ENCODE data around the gene CPED1. TPM values are rescaled to one million over a fixed set of nuclear protein-coding genes. Genes with fewer than 3 reads are reported as not detected.
"Not testable (repeated sequence)": the region's sequence is repeated elsewhere in the genome, so short reads cannot be mapped to it uniquely, and the experiment has no call there.

Gene CPED1
- total RNA-seq, 2 donors from 2014 or later = not detected

DNA sequence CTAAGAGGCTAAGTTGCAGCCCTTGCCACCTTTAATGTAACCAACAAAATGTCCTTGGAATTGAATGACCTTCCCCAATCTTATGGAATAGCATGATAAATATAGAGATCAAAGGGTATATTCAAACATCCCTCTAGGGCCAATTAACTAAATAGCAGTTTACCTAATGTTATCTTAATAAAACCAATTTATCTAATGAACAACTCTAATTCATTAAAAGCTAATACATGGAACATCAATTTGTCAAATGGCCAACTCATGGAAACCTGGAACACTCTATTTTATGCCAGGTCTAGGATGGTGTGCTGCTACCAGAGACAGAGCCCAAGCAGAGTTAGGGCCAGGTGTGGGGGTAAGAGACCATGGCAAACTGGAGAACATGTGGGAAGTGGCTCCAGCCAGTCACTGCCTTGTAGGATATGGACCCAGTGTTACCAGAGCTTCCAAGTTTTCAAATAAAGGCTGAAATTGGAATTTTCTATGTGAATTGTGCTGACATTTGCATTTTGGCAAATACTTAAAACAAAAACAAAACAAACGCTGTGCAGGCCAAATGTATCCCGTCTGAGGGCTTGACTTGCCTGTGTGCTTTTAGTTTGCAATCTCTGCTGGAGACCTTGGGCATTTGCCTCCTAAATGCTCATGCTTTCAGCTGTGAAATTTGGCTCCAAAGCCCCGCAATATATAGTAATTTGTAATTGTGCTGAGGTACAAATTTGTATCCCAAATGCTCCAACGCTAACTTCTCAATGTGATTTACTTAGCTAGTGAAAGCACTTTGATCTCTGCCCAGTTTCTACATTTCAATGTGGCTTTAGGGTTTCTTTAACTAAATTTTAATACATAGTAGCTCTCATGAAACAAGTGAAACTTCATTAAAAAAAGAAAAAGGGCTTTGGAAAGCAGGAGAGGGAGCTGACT is 55.1 kb downstream of the CPED1 start:
- no peak for ATAC-seq (replicated peaks)
- Mint-ChIP-seq H3K4me3 (no peak overlapping the region), H3K4me1 (no peaks in the 10 kb centered on the region), H3K27me3 (peaks cover 7% of the 10 kb centered on the region), H3K36me3 (ENCODE audit: low read depth) (no peaks in the 10 kb centered on the region), H3K9me3 (peaks cover 4% of the 10 kb centered on the region), H3K27ac (no peak overlapping the region)

GRCh38 chr7:121045090-121045489 is 56.6 kb downstream of the CPED1 start:
- Mint-ChIP-seq H3K4me1 (no peaks in the 10 kb centered on the region), H3K4me3 (no peak overlapping the region), H3K9me3 (peaks cover 4% of the 10 kb centered on the region), H3K36me3 (ENCODE audit: low read depth) (no peaks in the 10 kb centered on the region), H3K27ac (no peak overlapping the region), H3K27me3 (peaks cover 4% of the 10 kb centered on the region)
- no peak for ATAC-seq (replicated peaks)

GRCh38 chr7:121046009-121046408 is 57.5 kb downstream of the CPED1 start:
- Mint-ChIP-seq H3K9me3 (peaks cover 4% of the 10 kb centered on the region), H3K27me3 (peaks cover 4% of the 10 kb centered on the region), H3K4me3 (no peak overlapping the region), H3K36me3 (ENCODE audit: low read depth) (no peaks in the 10 kb centered on the region), H3K27ac (no peak overlapping the region), H3K4me1 (no peaks in the 10 kb centered on the region)
- ATAC-seq (replicated peaks) = no peak

DNA sequence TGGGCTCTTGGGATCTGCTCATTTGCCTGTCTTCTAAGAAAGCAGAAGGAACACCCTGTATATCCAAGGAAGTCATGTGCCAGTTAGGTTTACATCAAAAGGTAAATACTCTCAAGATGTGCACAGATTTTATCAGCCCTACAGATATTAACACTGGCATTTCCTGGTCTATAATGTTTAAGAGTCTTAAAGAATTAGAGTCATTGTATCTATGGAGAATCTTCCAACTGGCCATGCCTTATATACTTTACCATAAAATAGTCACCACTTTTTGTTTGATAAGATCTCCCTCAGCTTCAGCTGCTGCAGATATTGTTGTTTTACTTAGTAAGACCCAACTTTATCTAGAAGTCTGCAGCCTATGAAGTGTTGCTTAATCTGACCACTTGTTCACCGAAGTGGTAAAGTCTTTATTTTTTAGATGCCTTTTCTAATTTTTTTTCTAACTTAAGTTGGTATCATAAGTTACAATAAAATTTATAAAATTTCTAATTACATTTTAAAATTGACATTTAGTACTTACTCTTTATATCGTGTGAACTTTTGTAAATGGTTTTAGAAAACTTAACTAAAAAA is 58.5 kb downstream of the CPED1 start:
- peaks cover 4% of the 10 kb centered on the region for H3K9me3 Mint-ChIP-seq
- no peak for ATAC-seq (replicated peaks)
- H3K4me1 Mint-ChIP-seq = no peaks in the 10 kb centered on the region
- no peak overlapping the region for H3K27ac Mint-ChIP-seq
- H3K27me3 Mint-ChIP-seq = peaks cover 4% of the 10 kb centered on the region
- no peak overlapping the region for H3K4me3 Mint-ChIP-seq
- H3K36me3 Mint-ChIP-seq (ENCODE audit: low read depth) = no peaks in the 10 kb centered on the region

GRCh38 chr7:121048195-121048594 is 59.7 kb downstream of the CPED1 start:
- Mint-ChIP-seq H3K4me1 (no peaks in the 10 kb centered on the region), H3K9me3 (peaks cover 4% of the 10 kb centered on the region), H3K27me3 (peaks cover 8% of the 10 kb centered on the region), H3K36me3 (ENCODE audit: low read depth) (no peaks in the 10 kb centered on the region), H3K4me3 (no peak overlapping the region), H3K27ac (no peak overlapping the region)
- ATAC-seq (replicated peaks) = no peak

GRCh38 chr7:121049028-121049791 is 60.7 kb downstream of the CPED1 start:
- H3K9me3 Mint-ChIP-seq = peaks cover 4% of the 10 kb centered on the region
- H3K4me3 Mint-ChIP-seq = no peak overlapping the region
- H3K27me3 Mint-ChIP-seq = peaks cover 8% of the 10 kb centered on the region
- no peaks in the 10 kb centered on the region for H3K36me3 Mint-ChIP-seq (ENCODE audit: low read depth)
- H3K27ac Mint-ChIP-seq = no peak overlapping the region
- ATAC-seq (replicated peaks) = no peak
- no peaks in the 10 kb centered on the region for H3K4me1 Mint-ChIP-seq

DNA sequence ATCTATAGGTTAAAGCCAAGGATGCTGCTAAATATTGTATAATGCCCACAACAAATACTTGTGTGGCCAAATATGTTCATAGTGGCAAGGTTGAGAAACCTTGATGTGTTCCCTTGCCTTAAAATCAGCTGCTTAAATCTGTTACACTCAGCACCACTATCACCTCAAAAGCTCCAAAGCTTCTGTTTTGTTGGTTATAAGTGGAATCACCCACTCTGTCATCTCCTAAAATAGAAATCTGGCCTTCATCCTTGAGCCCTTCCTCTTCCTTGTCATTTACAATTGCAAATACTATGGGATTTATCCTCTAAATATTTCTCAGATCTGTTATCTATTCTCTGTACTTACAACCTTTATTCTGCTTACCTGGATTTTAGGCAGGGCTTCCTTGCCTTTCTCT is 61.4 kb downstream of the CPED1 start:
- no peaks in the 10 kb centered on the region for H3K4me1 Mint-ChIP-seq
- H3K4me3 Mint-ChIP-seq = no peak overlapping the region
- H3K36me3 Mint-ChIP-seq (ENCODE audit: low read depth) = no peaks in the 10 kb centered on the region
- peaks cover 12% of the 10 kb centered on the region for H3K27me3 Mint-ChIP-seq
- peaks cover 4% of the 10 kb centered on the region for H3K9me3 Mint-ChIP-seq
- no peak overlapping the region for H3K27ac Mint-ChIP-seq
- no peak for ATAC-seq (replicated peaks)

DNA sequence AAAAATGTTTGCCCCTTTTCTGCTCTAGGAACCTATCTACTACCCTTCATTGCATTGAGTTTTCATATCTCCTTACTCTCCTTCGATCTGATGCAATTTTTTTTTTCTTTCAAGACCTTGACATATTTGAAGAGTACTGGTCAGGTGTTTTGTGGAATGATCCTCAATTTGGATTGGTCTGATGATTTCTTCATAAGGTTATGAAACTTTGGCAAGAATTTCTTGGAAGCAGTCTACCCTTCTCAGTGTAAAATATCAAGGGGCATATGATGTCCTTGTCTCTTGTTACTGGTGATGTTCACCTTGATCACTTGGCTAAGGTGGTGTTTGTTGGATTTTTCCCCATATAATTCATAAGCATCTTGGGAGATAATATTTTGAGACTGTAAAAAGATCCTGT is 64.7 kb downstream of the CPED1 start:
- Mint-ChIP-seq H3K27ac (no peak overlapping the region), H3K4me3 (no peak overlapping the region), H3K9me3 (no peaks in the 10 kb centered on the region), H3K4me1 (no peaks in the 10 kb centered on the region), H3K36me3 (ENCODE audit: low read depth) (no peaks in the 10 kb centered on the region), H3K27me3 (peaks cover 18% of the 10 kb centered on the region)
- no peak for ATAC-seq (replicated peaks)

- Mint-ChIP-seq H3K27me3 (peaks cover 18% of the 10 kb centered on the region), H3K4me3 (no peak overlapping the region), H3K27ac (no peak overlapping the region), H3K36me3 (ENCODE audit: low read depth) (no peaks in the 10 kb centered on the region), H3K9me3 (no peaks in the 10 kb centered on the region), H3K4me1 (no peaks in the 10 kb centered on the region)
- no peak for ATAC-seq (replicated peaks)
These were observed 66.4 kb downstream of the CPED1 start for GRCh38 chr7:121054925-121055324.

GRCh38 chr7:121057878-121058277 is 69.4 kb downstream of the CPED1 start:
- H3K4me3 Mint-ChIP-seq = no peak overlapping the region
- no peak overlapping the region for H3K27ac Mint-ChIP-seq
- no peaks in the 10 kb centered on the region for H3K9me3 Mint-ChIP-seq
- no peak for ATAC-seq (replicated peaks)
- no peaks in the 10 kb centered on the region for H3K36me3 Mint-ChIP-seq (ENCODE audit: low read depth)
- H3K4me1 Mint-ChIP-seq = no peaks in the 10 kb centered on the region
- peaks cover 17% of the 10 kb centered on the region for H3K27me3 Mint-ChIP-seq

DNA sequence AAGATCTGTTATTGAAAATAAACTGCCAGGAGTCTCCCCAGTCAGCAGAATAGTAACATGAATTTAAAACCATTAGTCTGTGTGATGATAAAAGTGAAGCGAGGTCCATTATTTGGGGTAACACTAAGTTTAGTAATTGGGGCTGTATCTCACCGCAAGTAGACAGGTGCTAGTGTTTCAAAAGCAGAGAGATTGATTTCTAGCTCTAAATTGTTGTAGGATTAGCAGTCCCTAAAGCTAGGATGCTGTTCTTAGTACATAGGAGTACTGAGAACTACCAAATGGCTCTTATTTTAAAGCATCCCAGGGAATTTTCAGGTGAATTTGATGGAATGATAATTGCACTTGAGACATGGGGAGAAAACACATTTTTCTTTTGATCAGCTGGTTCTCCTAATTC is 70.5 kb downstream of the CPED1 start:
- Mint-ChIP-seq H3K4me1 (no peaks in the 10 kb centered on the region), H3K27me3 (peaks cover 19% of the 10 kb centered on the region), H3K4me3 (no peak overlapping the region), H3K36me3 (ENCODE audit: low read depth) (no peaks in the 10 kb centered on the region), H3K9me3 (no peaks in the 10 kb centered on the region), H3K27ac (no peak overlapping the region)
- ATAC-seq (replicated peaks) = no peak

GRCh38 chr7:121059979-121060509 is 71.5 kb downstream of the CPED1 start:
- not testable (repeated sequence) for H3K9me3 Mint-ChIP-seq; H3K4me3 Mint-ChIP-seq; H3K36me3 Mint-ChIP-seq (ENCODE audit: low read depth); H3K4me1 Mint-ChIP-seq; ATAC-seq (replicated peaks); H3K27ac Mint-ChIP-seq
- H3K27me3 Mint-ChIP-seq = peaks cover 21% of the 10 kb centered on the region

DNA sequence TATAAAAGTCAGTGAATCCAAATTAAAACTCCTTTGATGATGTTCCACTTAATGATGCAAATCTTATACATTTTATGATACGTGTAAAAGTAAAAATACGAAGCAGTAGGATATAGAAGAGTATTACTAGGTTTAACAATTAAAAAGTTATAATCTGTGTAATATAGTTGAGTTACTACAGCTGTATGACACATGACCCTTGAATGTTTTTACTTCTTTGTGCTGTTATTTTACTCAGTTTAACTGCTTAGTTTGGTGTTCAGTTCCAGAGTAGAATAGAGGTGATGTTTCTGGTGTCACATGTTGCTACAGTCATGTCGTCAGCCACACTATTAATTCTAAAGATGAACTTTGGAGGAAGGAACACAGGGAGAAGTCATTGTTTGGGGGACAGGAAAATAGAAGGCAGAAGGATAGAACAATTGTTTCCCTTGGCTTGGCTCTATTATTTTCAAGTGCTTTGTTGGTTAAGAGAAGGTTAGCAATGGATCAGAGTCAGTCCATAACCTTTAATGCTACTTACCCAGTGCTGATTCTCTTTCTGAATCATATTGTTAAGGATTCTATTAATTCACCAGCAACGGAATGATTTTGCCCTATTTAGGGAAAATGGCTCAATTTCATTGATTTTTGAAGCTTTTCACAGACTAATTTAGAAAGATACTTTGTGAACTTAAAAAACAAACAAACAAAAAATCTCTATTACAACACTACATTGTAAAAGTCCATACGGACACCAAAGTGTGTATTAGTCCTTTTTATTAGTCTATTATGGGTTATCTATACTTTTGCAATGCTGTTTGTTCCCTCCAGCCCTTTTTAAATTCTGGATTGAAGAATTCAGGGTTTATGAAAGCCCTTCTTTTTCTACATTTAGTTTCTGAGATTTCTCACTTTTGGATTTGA is 73.4 kb downstream of the CPED1 start:
- H3K9me3 Mint-ChIP-seq = no peaks in the 10 kb centered on the region
- ATAC-seq (replicated peaks) = no peak
- H3K27me3 Mint-ChIP-seq = peaks cover 19% of the 10 kb centered on the region
- H3K27ac Mint-ChIP-seq = no peak overlapping the region
- H3K4me3 Mint-ChIP-seq = no peak overlapping the region
- no peaks in the 10 kb centered on the region for H3K4me1 Mint-ChIP-seq
- no peaks in the 10 kb centered on the region for H3K36me3 Mint-ChIP-seq (ENCODE audit: low read depth)
